Tibial nerve (tissue), 4 donors: ENCODE results near the gene RBM4B.

ENCODE experiments used
- CTCF ChIP-seq, 5 experiments: fragments of 200-600 bp in 3 of 5; fragments of 450-650 bp in 2 of 5; sonication (generic) in 3 of 5; IDR thresholded peaks; one replicate each; pipeline ENCODE4 v1.5.1; 2016 to 2019; ENCODE audit warnings: antibody characterized with exemption in 5 of 5, mild to moderate bottlenecking in 3 of 5, moderate library complexity in 2 of 5
- EP300 ChIP-seq, 2 donors: sonication (generic); formaldehyde crosslinking; IDR thresholded peaks; one replicate each; pipeline ENCODE4 v1.6.1; 2017; ENCODE audit warnings: antibody characterized with exemption in 2 of 2, mild to moderate bottlenecking in 1 of 2
- POLR2A ChIP-seq, 2 donors: fragments of 450-650 bp; IDR thresholded peaks; one replicate each; pipeline ENCODE4 v1.6.1; 2017; ENCODE audit warnings: antibody characterized with exemption in 2 of 2, mild to moderate bottlenecking in 2 of 2, moderate library complexity in 2 of 2

- no peak for TF ChIP-seq CTCF (IDR thresholded peaks at IDR 0.05)
- TF ChIP-seq EP300 (IDR thresholded peaks at IDR 0.05): no peak
- TF ChIP-seq POLR2A (IDR thresholded peaks at IDR 0.05): no peak
These were observed 39.3 kb upstream of the RBM4B start for GRCh38 chr11:66716996-66717395.
